ENCODE data around the gene RNASE11.

Gene RNASE11

DNA sequence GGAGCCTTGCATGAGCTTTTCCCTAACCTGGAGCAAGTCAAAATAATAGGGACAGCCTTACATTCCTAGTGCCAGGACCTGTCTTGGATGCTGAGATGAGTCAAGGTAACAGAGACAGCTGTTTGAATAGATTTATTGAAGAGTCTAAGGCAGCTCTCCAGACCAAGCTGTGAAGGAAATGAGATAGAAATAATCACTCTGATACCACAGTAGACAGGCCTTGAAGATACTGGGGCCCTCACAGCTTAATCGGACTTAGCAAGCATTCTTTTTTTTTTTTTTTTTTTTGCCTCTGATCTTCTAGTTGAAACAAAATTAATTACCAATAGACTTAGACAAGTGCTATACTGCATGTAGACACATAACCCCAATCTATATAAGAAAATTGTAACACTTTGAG is 23.8 kb downstream of the RNASE11 start (continued):
- TF ChIP-seq, protein P1, sequence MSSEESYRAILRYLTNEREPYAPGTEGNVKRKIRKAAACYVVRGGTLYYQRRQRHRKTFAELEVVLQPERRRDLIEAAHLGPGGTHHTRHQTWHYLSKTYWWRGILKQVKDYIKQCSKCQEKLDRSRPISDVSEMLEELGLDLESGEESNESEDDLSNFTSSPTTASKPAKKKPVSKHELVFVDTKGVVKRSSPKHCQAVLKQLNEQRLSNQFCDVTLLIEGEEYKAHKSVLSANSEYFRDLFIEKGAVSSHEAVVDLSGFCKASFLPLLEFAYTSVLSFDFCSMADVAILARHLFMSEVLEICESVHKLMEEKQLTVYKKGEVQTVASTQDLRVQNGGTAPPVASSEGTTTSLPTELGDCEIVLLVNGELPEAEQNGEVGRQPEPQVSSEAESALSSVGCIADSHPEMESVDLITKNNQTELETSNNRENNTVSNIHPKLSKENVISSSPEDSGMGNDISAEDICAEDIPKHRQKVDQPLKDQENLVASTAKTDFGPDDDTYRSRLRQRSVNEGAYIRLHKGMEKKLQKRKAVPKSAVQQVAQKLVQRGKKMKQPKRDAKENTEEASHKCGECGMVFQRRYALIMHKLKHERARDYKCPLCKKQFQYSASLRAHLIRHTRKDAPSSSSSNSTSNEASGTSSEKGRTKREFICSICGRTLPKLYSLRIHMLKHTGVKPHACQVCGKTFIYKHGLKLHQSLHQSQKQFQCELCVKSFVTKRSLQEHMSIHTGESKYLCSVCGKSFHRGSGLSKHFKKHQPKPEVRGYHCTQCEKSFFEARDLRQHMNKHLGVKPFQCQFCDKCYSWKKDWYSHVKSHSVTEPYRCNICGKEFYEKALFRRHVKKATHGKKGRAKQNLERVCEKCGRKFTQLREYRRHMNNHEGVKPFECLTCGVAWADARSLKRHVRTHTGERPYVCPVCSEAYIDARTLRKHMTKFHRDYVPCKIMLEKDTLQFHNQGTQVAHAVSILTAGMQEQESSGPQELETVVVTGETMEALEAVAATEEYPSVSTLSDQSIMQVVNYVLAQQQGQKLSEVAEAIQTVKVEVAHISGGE (tag by site-specific recombination; conservative IDR thresholded peaks at IDR 0.05; ENCODE audit: low read depth): no peak
- no peak for TF ChIP-seq ZNF785 (tag by site-specific recombination; IDR thresholded peaks at IDR 0.05)
- TF ChIP-seq, protein P2, sequence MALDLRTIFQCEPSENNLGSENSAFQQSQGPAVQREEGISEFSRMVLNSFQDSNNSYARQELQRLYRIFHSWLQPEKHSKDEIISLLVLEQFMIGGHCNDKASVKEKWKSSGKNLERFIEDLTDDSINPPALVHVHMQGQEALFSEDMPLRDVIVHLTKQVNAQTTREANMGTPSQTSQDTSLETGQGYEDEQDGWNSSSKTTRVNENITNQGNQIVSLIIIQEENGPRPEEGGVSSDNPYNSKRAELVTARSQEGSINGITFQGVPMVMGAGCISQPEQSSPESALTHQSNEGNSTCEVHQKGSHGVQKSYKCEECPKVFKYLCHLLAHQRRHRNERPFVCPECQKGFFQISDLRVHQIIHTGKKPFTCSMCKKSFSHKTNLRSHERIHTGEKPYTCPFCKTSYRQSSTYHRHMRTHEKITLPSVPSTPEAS (tag by site-specific recombination; IDR thresholded peaks at IDR 0.05): no peak
- TF ChIP-seq, protein P3, sequence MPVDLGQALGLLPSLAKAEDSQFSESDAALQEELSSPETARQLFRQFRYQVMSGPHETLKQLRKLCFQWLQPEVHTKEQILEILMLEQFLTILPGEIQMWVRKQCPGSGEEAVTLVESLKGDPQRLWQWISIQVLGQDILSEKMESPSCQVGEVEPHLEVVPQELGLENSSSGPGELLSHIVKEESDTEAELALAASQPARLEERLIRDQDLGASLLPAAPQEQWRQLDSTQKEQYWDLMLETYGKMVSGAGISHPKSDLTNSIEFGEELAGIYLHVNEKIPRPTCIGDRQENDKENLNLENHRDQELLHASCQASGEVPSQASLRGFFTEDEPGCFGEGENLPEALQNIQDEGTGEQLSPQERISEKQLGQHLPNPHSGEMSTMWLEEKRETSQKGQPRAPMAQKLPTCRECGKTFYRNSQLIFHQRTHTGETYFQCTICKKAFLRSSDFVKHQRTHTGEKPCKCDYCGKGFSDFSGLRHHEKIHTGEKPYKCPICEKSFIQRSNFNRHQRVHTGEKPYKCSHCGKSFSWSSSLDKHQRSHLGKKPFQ (tag by site-specific recombination; IDR thresholded peaks at IDR 0.05): no peak

DNA sequence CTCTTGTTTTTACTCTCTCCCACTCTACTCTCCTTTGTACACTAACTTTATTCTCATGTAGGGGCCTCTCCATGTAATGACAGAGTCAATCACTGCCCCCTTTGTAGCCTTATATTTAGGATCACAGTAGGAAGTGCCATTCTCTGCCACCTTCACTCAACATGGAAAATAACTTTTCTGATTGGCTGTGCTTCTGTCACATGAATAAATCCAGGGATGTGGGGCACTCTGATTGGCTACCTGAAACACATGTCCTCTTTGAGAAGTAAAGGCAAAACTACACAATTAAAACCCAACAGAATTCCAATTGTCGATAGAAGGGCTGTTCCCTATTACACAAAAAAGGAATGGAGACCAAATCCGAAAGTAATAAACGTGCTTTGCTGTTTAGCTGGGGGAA is 26.8 kb downstream of the RNASE11 start, which contains the start of gene RNASE9:
Gene RNASE9, minus strand, starts transcription at position 87 of the 400 bp plus-strand sequence.
- H3K27ac ChIP-seq (ENCODE audit: extremely low read depth, low read depth, low read length): no peak within 1 kb of the TSS

More for the DNA sequence above, 26.8 kb downstream of the RNASE11 start, which contains the start of gene RNASE9:
- no peaks in the 10 kb centered on the region for H3K4me1 ChIP-seq (ENCODE audit: control insufficient read depth, insufficient read depth, low read length)
- ChIA-PET CTCF (no interaction called here), POLR2A (no interaction called here)
- no peaks in the 10 kb centered on the region for H3K9me3 ChIP-seq (ENCODE audit: control insufficient read depth, insufficient read depth, low read depth, low read length)
- no peak for TF ChIP-seq ZNF585B (tag by site-specific recombination; IDR thresholded peaks at IDR 0.05)
- no peak for TF ChIP-seq MEIS1 (CRISPR knock-in tag; IDR thresholded peaks at IDR 0.05; ENCODE audit: borderline replicate concordance)
- TF ChIP-seq, protein P4, sequence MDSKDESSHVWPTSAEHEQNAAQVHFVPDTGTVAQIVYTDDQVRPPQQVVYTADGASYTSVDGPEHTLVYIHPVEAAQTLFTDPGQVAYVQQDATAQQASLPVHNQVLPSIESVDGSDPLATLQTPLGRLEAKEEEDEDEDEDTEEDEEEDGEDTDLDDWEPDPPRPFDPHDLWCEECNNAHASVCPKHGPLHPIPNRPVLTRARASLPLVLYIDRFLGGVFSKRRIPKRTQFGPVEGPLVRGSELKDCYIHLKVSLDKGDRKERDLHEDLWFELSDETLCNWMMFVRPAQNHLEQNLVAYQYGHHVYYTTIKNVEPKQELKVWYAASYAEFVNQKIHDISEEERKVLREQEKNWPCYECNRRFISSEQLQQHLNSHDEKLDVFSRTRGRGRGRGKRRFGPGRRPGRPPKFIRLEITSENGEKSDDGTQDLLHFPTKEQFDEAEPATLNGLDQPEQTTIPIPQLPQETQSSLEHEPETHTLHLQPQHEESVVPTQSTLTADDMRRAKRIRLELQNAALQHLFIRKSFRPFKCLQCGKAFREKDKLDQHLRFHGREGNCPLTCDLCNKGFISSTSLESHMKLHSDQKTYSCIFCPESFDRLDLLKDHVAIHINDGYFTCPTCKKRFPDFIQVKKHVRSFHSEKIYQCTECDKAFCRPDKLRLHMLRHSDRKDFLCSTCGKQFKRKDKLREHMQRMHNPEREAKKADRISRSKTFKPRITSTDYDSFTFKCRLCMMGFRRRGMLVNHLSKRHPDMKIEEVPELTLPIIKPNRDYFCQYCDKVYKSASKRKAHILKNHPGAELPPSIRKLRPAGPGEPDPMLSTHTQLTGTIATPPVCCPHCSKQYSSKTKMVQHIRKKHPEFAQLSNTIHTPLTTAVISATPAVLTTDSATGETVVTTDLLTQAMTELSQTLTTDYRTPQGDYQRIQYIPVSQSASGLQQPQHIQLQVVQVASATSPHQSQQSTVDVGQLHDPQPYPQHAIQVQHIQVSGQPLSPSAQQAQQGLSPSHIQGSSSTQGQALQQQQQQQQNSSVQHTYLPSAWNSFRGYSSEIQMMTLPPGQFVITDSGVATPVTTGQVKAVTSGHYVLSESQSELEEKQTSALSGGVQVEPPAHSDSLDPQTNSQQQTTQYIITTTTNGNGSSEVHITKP (tag by site-specific recombination; IDR thresholded peaks at IDR 0.05): no peak
- no peak for TF ChIP-seq ZNF266 (tag by site-specific recombination; IDR thresholded peaks at IDR 0.05; ENCODE audit: low read depth)
- TF ChIP-seq, protein P5, sequence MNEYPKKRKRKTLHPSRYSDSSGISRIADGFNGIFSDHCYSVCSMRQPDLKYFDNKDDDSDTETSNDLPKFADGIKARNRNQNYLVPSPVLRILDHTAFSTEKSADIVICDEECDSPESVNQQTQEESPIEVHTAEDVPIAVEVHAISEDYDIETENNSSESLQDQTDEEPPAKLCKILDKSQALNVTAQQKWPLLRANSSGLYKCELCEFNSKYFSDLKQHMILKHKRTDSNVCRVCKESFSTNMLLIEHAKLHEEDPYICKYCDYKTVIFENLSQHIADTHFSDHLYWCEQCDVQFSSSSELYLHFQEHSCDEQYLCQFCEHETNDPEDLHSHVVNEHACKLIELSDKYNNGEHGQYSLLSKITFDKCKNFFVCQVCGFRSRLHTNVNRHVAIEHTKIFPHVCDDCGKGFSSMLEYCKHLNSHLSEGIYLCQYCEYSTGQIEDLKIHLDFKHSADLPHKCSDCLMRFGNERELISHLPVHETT (tag by site-specific recombination; IDR thresholded peaks at IDR 0.05): no peak
- TF ChIP-seq ZNF416 (tag by site-specific recombination; IDR thresholded peaks at IDR 0.05): no peak
- no peak for TF ChIP-seq ZNF555 (tag by site-specific recombination; conservative IDR thresholded peaks at IDR 0.05)
- no peak for TF ChIP-seq ZNF157 (tag by site-specific recombination; IDR thresholded peaks at IDR 0.05)
- no peak for TF ChIP-seq ZNF132 (tag by site-specific recombination; IDR thresholded peaks at IDR 0.05; ENCODE audit: borderline replicate concordance)
- TF ChIP-seq ZNF341 (tag by site-specific recombination; IDR thresholded peaks at IDR 0.05; ENCODE audit: low read depth): no peak
- TF ChIP-seq ZNF623 (tag by site-specific recombination; IDR thresholded peaks at IDR 0.05): no peak
- TF ChIP-seq, protein P1 (tag by site-specific recombination; conservative IDR thresholded peaks at IDR 0.05; ENCODE audit: low read depth): no peak
- TF ChIP-seq SP2 (tag by site-specific recombination; IDR thresholded peaks at IDR 0.05): no peak
- TF ChIP-seq ZBTB17 (tag by site-specific recombination; IDR thresholded peaks at IDR 0.05): no peak
- no peak for TF ChIP-seq ZNF112 (tag by site-specific recombination; IDR thresholded peaks at IDR 0.05)
- no peak within 1 kb of the TSS for H3K4me3 ChIP-seq (ENCODE audit: low read depth, low read length)
- H3K36me3 ChIP-seq (ENCODE audit: control insufficient read depth in 2 of 2, insufficient read depth in 1 of 2, low read length in 2 of 2): no peaks in the 10 kb centered on the region

Measured in HEK293 (cell line).